NOMO-1 (cell line): Measurements from ENCODE around the gene CDH2.

Experiments used
- DNase-seq, 2 experiments: peaks; one replicate each; lab custom pipeline; 2025; ENCODE audit not compliant: unreplicated experiment in 2 of 2; lab: John Stamatoyannopoulos, UW

Gene CDH2

DNA sequence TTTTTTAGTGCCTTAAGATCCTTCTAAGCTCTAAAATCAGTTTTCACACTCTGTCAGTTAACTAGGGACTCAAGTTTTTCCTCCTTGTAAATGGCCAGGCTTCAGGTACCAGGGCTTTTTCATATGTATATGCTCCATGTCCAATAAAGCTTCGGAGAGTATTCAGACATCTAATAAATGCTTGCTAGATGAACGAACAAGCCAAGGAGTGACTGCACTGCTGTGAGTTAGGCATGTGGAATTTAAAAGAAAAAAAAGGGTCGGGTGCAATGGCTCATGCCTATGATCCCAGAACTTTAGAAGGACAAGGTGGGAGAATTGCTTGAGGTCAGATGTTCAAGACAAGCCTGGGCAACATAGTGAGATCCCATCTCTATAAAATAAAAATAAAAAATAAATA lies 81.9 kb downstream of the CDH2 start:
- no peak for DNase-seq

DNA sequence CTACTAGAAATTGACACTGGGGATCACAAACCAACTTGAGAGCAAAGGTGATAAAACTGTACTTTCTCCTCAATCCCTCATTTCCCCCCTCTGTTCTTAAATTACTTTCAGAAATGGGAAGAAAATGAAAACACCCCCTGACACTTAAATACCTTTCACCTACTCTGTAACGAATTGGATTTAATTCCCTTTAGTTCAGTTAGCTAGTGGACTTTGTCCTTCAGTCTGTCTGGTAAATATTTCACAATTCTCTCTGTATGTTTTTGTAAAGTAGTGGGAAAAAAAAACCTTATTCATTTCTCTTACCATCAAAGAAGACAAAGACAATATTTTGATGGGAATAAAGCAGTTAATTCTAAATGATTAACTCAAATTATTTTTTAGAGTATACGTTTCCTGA lies 85.7 kb downstream of the CDH2 start:
- DNase-seq, result no peak

DNA sequence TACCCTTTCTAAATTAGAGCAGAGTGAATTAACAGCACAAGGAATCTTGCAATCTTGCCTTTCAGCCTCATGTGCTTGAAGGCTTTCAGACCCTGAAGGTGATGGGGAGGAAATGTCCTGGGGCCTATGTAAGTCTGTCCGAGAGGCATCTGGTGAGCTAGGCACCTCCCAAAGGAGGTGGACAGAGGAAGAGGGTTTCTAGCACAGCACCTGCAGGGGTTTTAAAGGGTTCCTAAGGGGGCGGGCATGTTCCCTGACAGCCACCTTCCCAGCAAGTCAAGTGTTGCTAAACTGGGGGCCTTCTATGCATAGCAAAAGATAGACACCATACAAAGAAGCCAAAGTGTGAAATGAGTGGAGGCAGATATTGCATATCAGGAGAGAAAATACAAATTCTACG lies 88.5 kb downstream of the CDH2 start:
- no peak for DNase-seq

DNA sequence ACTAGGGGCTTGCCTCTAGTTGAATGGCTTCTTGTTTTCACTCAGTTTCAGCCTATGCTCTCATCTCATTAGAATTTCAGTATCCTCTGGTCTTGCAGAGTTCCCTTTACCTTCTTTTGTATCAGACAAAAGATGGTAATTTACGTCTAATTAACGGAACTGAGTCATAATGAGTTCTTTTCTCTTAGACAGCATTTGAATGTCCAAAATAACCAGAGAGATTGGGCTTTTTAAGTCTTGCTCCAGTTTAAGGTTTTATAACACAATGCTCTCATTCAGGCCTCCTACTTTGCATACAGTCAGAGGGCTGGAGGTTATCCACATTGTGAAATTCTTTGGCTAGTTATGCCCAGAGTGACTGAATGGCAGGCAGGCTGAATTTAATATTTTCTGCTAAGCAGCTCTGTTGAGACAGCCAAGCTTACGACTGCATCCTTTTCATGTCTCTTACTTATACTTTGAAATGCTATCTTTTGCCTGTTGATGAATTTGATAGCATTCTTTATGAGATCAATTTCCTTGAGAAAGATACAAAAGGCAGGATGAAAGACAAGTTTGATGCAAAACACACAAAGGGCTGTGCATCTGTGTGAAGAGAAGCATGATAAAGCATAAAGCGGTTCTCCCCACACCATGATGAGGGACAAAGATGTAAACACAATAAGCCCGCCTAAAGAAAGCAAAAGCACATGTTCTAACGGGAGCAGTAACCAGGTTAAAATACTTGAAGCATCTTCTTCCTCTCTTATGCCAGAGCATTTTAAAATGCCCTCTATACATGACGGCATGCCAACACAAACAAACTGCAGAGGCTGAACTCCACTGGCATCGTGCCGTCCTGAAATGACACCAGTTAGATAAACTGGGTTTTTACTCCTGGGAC lies 90.0 kb downstream of the CDH2 start:
- DNase-seq, result no peak

DNA sequence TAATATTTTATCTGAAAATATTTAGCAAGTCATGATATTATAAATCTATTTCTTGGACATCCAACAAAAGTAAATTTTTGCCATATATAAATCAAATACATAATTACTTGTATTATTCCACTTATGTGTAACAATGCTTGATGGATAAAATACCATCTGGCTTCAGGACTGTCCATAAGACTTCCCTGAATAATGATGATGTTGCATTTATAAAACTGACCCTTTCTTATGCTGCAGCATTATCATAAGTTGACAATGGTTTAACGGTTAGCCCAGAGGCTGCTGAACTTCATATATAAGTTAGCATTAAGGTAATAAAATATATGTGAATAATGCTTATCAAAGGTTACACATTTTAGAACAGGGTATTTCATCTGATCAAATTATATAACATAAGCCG lies 95.4 kb downstream of the CDH2 start:
- no peak for DNase-seq

DNA sequence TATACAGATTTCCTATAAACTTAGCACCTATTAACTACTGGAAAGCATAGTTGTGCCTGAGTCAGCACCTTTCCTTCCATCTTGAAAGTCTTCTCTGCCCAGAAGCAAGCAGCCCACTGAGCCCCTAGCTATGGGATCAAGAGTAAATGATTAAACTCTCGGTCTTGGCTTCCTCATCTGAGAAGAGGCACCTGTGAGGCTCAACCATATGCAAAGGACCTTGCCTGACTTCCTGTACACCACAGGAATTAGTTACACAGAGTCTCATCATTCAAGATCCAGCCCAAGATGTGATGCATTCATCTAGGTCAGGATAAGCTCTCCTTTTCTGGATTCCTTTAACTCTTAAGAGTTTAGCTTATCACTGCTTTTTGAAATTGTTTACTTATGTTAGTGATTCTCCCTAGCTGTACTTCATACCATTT lies 96.0 kb downstream of the CDH2 start:
- DNase-seq, result no peak

DNA sequence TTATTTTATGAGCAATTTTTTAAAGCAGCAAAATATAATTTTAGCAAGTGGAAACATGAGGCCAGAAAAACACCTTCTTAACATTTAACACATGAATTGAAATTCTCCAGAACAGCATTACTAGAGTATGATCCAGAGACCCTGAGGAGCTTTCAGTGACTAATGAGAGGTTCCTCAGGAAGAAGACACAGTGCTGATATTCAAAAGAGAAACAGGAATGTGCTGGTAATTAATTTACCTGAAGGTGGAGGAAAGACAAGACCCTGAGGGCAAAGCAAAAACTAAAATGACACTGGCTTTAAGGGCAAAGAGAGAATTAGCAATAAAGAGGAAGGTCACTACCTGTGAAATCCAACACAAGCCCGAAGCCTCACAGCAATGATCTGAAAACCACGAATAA lies 97.0 kb downstream of the CDH2 start:
- DNase-seq, result no peak

DNA sequence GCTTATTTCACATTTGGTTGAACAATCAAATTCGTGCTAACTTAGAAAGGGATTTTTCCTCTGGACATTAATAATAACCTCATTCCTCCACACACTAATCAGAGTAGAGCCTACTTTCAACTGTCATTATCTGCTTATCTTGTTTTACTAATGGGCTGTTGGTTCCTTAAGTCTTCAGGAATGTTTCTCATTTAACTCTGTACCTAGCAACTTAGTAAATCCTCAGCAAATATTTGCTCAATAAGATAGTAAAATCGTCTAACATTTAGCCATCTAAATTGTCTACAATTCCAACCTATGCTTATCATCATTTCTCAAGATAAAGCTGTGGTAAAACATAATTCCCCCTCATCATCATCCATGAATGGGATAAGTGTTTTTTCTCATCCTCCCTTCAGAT lies 98.1 kb downstream of the CDH2 start:
- no peak for DNase-seq

DNA sequence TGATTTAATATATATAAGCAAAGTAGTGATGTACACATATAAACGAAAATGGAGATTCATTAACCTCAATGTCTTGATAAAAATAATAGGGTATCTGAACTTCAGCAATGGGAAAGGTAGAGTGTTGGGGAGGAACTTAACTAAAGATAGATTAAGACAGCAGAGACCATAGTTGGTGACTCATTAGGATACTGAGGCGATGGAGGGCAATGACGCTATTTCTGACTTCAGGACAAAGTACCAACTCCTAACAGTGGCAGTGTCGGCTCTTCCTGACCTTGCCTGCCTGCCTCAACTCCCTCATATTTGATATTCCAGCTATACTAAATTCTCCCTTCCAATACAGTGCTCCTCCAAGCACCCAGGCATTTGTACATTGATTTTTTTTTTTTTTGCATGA lies 98.6 kb downstream of the CDH2 start:
- no peak for DNase-seq

DNA sequence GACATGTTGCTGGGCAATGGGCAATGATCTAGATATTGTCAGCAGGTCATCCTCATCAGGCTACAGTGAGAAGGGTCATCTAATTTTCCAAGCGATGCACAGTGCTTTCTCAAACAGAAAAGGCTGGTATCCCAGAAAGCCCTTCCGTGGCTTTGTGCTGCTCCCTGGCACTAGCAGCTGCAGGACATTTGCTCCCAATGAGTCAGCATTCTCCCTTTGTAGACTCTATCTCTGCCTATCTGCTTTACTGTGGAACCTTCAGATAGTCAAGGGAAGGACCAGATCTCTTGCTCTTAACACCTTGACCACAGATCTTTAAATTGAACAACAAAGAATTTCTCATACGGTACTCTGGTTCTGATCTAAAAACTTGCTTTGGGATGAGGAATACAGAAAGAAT lies 101.4 kb downstream of the CDH2 start:
- DNase-seq, result no peak

DNA sequence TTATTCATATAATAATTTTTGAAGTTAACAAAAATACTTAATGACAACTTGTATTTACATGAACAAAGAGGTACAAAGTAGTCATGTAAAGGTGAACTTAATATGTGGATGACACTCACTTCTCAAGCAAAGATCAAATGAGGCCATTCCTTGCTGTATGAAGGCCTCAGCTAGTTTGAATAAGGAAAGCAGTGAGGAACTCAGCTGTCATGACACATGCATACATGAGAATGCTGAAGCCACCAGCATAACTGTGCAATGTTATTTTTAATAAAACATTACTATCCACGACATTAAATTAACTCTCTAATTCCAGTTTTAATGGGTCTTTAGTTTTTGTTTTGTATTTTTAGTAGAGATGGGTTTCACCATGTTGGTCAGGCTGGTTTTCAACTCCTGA lies 102.9 kb downstream of the CDH2 start:
- DNase-seq, result no peak

DNA sequence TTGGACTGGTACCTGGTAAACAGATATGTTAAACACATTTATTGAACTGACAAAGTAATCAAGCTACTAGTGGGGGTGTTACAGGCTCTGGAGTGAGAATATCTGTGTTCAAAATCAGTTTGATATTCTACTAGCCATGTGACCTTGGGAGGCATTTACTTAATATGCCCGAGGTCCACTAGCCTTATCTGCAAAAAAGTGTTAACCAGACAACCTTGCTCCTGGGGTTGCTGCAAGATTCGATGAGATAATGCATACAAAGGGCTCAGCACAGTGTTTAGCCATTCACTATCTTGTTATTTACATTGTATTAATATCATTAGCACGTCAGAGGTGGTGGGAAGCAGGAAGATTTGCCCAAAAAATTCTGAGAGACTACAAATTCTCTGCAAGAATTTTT lies 103.3 kb downstream of the CDH2 start:
- no peak for DNase-seq

DNA sequence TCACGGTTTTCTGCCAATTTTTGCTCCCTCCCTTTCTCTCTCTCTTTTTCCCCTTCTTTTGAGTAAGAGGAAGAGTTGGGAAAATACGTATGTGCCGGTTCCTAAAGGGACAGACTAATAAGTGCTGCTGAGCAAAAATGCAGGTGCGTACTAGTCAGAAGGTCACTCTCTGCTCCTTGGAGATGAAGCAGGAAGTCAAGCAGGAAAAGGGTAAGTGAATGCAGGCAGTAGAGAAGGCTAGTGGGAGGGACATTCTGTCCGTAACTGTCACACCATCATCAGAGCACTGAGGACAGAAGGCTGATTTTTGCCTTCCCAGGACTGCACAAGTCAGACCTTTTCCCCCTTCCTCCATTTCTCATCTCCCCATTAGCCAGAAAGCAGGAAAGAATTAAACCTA lies 105.7 kb downstream of the CDH2 start:
- no peak for DNase-seq

DNA sequence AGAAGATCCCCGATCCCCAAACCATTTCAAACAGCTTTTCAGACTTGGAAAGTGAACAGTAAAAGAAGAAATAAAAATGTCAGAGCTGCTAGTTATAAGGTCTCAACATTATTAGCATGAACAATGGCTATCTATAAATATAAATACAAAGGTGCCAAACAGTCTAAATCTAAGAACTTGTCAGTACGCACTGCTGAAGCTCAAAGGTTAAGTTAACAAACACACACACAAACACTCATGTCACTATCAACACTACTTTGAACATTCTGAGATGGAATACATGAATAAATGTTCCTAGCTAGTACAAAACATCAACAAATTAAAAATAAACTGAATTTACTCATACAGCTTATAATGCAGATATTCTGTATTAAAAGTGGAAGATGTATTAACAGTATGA lies 108.7 kb downstream of the CDH2 start:
- no peak for DNase-seq

DNA sequence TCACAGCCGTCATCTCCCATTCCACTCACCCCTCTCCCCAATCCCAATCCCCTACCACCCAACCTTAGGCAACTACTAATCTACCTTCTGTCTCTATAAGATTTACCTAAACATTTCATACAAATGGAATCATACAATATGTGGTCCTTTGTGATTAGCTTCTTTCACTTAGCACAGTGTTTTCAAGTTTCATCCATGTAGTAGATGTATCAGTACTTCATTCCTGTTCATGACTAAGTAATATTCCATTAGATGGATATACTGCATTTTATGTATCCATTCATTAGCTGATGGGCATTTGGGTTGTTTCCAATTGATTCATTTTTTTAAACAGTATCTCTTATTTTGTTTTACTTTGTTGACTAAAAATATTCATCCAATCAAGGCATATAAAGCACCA lies 109.6 kb downstream of the CDH2 start:
- DNase-seq, result no peak

DNA sequence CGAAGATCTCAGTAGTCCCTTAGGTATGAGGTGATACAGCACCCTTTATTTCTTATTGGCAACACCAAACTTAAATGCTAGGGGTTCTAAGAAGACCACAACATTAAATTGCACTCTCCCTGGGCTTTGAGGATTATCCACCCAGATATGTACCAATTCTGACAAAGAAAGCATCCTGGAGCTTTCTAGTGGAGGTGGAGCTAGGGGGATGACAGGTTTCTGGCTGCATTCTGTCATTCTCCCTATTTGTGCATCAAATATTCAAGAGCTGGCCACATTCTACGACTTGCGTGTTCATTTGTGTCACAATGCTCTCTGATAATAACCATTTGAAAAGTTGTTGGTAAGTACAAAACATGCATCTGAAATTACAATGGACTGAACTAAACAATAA lies 111.1 kb downstream of the CDH2 start:
- no peak for DNase-seq

DNA sequence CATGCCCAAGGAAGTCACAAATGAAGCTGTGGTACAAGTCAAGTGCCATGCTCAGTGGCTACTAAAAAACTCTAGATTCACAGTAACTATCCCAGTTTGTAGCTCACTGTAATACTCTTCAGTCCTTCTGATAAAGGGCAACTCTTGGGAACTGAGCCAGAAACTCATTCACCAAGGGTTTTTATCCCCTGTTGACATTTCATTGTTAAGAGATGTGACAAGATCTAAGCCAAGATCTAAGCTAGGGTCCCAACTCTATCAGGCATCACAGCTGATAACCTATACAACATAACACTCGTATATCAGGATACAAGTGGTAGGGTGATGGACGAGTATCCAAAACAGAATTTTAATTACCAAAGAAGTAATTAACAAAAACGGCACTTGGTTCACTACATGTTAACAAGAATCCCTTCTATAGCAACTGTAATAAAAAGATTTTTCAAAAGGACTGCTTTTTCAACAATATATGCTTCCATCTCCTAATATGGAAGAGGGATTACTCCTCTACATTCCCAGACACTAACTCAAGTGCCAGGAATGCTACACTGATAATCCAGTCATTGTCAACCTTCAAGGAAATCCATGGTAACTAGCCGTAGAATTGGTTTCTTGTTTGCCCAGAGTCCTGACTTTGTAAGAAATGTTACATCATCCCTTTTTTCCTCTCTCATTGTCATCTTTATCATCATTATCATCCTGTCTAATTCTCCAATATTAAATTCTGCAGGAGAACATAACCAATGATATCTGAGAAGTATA lies 111.7 kb downstream of the CDH2 start:
- DNase-seq, result no peak

DNA sequence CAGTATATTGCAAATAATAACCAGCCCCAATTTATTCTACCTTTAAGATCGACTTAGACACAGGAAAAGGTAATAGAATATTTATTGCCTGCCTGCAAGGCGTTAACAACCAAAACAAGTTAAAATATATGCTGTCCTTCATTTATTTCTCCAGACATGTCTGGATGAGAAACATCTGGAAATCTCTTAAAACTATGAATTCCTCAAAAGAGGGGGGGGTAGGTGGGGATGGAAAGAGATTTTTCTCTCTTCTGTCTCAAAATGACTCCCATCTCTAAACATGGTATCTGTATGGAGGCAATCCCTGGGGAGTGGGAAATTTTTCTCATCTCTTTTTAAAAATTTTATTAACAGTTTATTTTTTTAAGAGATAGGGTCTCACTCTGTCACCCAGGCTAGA lies 113.0 kb downstream of the CDH2 start:
- no peak for DNase-seq

DNA sequence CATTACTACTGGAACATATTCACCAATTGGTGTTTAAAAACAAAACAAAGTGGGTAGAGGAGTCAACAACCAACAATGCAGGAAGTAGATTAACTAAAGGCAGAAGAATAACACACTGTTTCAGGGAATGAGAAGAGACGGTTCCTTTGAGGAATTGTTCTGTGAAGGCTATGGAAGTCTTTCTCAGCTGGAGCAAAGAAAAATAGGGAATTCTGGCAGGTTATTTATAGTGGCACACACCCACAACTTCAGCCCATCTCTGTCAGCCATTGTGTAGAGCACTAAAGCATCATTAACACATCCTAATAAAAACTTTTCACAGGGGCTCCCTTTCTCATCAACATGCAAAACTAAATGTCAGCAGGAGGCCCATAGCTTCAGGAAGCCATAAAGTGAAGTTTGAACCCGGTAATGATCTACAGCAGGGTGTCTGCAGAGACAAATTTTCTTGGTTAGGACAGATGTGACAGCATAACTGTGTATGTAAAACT lies 113.6 kb downstream of the CDH2 start:
- DNase-seq, result no peak

DNA sequence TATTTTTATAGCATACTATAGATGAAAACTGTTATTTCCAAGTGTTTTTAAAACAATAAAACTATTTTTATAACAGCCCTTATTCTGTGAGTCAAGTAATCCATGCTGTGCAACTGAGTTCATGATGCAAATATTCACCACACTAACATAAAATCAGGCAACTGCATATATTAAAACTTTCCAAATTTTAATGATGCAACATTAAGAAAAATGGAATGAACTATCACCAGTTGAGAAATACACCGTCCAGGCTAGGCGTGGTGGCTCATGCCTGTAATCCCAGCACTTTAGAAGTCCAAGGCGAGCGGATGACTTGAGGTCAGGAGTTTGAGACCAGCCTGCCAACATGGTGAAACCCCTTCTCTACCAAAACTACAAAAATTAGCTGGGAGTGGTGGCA lies 114.5 kb downstream of the CDH2 start:
- no peak for DNase-seq

DNA sequence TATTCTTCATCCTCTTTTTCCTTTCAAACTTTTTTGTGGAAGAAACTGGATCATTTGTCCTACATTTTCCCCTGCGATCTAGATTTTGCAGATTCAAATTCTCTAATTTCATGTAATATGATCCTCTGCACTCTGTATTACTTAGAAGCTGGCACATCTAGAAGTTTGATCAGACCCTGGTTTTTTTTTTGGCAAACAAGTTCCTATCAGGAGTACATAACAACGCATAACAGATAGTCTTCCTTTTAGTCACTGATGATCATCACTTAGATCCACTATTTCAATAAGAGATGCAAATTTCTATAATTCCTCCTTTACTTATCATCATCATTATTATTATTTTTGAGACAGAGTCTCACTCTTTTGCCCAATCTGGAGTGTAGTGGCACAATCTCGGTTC lies 117.1 kb downstream of the CDH2 start:
- DNase-seq, result no peak

DNA sequence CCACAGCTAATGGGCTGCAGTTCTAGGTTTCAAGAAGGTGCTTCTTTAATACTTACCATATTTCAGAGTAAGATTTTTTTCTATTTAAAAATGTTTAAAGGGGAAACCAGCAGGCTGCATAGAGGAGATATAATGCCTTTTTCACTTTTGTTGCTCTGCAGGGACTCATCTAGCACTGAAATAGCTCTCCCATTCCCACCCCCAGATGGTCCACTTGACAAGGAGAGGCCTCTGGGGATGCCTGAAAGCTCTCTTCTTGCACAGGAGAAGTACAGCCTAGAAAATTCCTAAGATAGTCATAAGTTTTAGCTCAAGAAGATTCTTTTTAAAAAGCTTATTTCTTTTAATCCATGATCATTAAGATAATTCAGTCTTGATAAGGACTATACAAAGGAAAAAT lies 126.4 kb downstream of the CDH2 start:
- no peak for DNase-seq
